Activated CD4-positive, alpha-beta T cell treated with anti-CD3 and anti-CD28 coated beads for 48 hours (primary cell): ENCODE data around the gene NPTX1.

Experiments used
- DNase-seq: peaks from one replicate; pipeline ENCODE4 v3.0.0-alpha.2; 2020

NPTX1 gene

DNA sequence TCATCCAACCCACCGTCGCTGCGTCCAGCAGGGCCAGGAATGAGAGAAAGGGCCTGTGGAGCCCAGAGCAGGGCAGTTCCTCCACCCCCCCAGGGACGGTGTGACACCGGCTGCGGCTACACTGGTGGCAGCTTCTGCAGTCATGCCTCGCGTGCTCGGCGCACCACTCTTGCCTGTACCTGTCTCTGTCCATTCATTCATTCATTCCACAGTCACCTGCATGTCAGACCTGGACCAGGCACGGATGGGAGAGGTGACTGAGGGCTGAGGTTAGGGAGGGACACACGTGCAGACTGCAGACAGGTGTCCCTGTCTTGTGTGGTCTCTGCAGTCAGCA lies 34.1 kb downstream of the NPTX1 start:
- DNase-seq, result no peak

- no peak for DNase-seq
These were observed 34.6 kb downstream of the NPTX1 start for GRCh38 chr17:80441598-80442322.

GRCh38 chr17:80441133-80441578 lies 35.3 kb downstream of the NPTX1 start:
- peak; percentile 63 for DNase-seq

DNA sequence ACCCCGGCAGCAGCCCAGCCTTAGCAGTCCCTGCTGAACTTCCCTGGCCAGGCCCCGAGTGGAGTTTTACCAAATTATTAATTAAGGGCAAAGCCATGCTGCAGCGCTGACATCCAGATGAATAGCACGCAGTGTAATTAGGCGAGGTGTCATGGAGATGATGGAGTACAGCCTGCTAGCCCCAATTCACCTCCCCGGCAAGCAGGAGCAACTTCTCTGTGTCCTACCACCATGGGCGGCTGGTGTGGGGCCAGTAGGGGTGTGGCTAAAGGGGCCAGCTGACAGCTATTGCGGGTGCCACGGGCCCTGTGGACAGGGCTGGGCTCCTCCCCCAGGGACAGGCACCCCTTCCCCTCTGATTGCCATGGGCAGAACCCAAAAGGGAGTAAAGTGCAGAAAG lies 36.9 kb downstream of the NPTX1 start:
- no peak for DNase-seq

DNA sequence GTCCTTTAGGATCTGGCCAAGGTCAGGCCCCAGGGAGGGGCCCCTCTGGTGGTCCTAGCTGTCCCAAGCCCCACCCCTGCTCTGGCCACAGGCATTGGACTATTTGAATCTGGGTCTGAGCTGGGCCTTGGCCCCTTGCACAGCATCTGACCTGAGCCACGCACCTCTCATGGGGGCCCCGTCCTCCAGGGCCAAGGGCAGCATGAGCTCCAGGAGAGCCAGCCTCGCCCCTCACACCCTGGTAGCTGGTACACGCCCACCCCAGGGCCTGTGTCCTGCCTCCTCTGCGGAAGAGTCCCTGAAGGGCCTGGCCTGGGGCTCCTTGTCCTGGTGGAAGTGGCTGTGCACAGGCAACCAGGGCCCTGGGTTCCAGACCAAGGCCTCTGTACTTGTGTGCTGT lies 37.6 kb downstream of the NPTX1 start:
- no peak for DNase-seq

- DNase-seq, result no peak
These were observed 38.9 kb downstream of the NPTX1 start for GRCh38 chr17:80437532-80437931.

- DNase-seq, result no peak
These were observed 42.3 kb downstream of the NPTX1 start for GRCh38 chr17:80433916-80434666.

DNA sequence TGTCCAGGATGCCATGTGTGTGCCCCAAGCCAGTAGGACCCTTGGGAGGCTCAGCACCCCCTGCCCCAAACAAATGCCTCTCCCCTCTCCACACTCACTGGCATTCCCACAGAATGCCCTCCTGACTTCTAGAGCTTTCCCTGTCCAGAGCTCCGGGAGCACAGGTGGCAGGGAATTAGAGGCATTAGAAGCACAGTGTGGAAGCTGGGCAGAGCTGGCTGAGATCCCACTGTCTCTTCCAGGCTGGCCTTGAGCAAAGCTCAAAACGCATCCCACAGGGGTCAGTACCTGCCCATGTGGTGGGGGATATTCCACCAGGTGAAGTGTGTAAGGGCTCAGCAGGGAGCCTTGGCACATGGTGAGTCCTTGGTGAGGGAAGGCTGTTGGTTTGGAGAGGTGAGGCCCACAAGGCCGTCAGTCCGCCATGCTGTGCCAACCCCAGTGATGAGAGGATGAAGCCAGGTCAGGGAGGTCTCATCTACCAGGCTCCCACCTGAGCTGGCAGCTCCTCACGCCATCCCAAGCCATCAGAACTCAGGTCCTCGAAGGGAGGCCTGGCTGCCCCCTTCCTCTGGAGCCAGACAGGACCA lies 43.4 kb downstream of the NPTX1 start:
- DNase-seq, result no peak

DNA sequence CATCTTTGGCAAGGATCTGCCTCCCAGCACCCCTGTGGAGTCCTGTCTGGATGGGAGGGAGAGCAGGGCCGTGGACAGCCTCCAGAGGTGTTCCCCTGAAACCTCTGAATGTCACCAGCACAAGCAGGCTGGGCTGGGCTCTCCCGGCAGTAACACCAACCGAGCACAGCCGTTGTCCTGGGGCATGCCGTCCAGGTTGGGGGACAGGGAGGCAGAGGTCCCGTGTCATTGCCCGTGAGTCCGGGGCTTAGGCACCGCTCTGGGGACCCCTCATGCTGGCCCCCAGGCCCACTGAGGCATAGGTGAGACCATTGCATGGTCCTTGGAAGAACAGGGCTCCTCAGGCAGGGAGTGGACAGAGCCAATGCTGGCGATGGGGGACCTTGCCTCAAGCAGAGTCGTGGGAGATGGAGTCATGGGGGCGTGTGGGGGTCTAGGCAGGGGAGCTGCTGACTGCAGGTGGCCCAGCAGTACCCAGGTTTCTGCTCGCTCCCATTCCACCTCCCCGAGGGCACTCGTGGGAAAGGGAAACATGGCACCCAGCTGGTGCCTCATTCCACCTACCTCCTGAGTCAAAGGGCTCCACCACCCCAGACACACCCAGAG lies 44.0 kb downstream of the NPTX1 start:
- no peak for DNase-seq

DNA sequence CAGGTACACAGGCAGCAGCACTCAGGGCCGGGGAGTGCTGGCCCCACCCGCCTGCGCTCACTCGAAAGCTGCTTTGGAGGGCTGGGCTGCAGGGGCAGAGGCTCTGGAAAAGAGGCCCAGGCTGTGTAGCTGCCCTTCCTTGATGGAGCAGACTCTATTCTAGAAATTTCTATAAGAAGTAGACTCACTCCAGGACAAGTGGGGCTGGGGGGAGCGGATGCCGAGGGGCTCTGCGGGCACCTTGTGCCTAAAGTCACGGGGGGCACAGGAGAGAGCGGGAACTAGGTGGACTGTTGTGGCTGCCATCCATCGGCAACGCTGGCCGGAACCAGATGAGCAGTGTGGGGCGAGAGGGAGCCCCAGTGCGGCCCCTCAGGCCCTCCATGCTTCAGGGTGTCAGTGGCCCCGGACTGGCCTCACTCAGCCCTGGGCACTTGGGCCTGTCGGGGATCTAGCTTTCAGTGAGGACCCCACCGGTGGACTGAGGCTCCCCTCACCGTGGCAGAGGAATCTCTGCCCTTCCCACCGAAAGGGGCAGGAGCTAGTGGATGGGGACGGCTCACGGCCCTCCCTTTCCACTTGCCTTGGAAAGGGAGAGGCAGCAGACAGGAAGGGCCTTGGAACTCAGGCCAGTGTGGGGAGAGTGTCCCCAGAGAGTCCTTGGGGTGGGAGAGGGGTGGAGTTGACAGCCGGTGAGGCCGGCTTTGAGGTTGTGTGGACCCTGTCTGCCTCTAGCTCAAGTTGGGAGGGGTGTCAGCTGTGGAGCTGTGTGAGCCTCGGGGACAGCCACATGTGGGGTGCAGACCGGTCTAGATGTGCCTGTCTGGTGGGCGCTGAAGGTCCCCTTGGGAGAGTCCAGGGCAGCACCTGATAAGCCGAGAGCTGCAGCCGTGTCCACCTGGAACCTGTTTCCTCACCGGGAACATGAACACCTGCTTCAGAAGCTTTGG lies 44.9 kb downstream of the NPTX1 start:
- DNase-seq, result no peak

DNA sequence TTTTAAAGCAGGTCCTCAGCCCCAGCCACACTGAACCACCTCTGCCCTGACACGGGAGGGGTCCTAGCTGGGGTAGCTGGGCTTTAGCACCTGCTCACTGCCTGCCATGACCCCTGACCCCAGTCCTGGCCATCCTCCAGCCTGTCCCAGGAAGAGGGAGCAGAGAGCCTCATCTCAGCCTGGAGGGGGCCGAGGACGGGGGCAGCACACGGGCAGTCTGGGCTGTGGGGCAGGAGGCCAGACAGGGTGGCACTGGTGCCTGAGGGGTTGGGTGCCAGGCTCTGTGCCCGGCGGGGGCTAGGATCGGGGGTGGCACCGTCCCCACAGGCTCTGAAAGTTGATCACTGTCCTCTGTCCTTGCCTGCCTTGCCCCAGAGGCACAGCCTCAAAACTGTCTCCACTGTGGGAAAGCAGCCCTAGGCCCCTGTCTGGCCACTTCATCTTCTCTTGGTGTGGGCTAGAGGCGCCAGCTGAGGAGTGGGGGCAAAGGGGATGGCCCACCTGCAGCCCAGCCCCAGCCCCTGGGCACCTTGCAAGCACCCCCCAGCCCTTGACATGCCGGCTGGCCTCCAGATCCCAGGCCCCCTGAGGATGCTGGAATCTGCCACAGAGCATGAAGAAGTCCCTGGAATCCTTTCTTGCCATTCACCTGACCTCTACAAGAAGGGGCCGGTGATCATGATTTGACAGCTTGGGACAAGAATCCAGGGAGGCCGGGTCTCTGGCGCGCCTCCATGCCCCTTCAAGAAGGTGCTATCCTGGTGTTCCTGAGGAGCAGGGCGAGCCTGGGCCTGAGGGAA lies 45.8 kb downstream of the NPTX1 start:
- no peak for DNase-seq

- DNase-seq, result no peak
These were observed 46.8 kb downstream of the NPTX1 start for GRCh38 chr17:80429356-80430275.

DNA sequence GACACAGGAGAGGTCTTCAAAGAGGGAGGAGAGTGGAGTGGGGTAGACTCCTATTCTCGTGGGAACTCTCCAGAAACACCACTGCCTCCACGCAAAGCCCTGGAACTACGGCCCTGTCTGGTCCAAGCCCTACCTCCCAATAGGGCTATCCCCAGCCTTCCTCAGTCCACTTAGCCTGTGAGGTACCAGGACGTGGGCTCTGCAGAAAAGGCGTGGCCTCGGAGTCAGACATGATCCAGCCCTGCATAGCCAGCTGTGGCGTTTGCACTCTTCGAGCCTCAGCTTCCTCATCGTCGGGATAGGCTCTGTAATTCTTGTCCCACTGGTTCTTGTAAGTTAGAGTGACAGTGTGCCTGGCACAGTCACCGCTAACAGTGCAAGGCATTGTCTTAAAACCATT lies 47.6 kb downstream of the NPTX1 start:
- no peak for DNase-seq

DNA sequence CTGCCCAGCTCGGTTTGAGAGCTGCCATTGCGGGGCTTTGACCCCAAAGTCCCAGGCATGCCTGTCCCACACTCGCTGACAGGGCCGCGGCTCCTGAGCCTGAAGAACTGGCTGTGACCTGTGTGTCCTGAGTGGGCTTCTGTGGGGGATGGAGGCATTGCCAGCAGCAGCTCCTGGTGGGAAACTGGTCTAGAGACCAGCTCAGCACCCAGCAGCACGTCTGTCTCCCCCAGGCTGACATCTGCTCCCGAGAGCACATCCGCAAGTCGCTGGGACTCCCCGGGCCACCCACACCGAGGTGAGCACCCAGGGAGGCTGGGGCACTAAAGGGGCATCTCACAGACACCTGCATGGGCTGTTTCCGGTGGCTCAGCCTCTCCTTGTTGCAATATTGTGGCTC lies 48.0 kb downstream of the NPTX1 start:
- no peak for DNase-seq

DNA sequence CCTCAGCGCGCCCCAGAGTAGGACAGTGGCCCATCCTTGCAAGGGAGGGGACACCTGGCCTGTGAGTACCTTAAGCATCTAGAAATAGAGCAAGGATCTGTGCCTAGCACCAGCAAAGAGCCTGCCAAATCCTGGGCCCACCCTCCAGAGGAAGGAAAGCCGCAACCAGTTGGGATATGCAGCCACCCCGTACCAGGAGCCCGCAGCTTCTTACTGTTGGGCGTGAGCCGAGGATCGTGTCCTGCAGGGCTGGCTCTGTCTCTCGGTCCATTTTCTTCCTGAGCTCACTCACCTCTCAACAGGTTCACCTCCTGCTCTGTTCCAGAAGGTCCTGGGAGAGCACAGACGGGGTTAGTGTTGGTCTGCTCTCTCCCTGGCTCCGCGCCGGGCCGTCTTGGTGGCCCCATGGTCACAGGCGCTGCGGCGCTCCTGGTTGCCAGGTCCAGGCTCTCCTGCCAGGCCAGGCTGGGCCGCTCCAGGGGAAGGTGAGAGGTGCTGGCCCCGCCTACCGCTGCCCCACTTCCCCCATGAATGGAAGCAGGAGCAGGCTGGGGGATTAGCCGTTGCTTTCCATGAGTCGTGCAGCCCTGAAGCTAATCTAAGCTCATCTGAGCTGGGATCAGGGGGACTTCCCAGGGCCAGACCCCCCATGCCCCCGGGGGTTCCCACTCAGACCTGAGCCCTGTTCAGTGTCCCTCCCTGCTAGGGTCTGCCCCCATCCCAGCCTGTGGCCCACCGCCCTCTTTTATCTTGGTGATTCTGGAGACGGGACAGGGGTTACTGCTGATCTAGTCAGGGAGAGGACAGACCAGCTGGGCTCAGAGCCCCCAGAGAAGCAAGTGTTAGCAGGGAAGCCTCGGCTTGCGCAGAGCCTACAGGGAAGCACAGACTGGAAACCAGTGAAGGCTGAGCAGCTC lies 48.8 kb downstream of the NPTX1 start:
- DNase-seq, result no peak

DNA sequence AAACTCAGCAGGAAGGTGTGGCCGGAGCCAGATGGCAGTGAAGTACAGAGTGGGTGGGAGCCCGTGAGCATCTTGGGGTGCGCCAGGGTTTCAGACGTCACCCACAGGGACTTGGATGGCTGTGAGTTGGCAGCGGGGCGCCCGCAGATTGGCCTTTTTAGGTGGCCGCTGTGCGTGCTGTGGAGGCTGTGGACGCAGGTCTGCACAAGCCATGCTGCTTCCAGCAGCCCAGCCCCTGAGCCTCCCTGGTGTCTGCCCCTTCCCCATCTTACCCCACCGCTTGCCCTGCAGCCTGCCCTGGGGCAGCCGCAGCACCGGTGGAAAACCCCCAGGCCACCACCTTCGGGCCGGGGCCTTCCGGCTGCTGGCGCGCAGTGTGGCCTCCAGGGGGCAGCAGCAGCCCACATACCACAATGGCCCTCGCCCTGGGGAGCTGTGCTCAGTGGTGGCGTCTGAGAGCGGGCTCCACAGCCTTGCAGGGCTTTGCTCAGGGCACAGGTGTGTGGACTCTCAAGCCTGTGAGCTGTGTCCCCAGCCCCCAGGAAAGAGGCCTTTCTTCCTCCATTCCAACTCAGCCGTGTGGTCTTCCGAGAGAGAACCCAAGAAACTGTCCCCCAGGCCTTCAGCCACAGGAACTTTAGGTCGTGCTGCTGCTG lies 49.6 kb downstream of the NPTX1 start:
- DNase-seq, result peak; percentile 91

GRCh38 chr17:80425835-80426426 lies 50.5 kb downstream of the NPTX1 start:
- DNase-seq, result no peak
